Tibial artery (tissue), 4 donors: Measurements from ENCODE around the gene KCNN2.

Experiments
- DNase-seq, 2 donors: peaks; one replicate each; pipeline ENCODE4 v3.0.0-alpha.2; 2019
- H3K27ac ChIP-seq, 2 donors: fragments of 200-600 bp; sonication (generic) in 1 of 2; 1 replicate in 1 of 2; 2 replicates in 1 of 2; pipeline ENCODE4 v1.5.1; 2018 to 2019; ENCODE audit warnings: mild to moderate bottlenecking in 1 of 2
- H3K27me3 ChIP-seq, 2 donors: fragments of 200-600 bp; sonication (generic) in 1 of 2; one replicate each; pipeline versions ENCODE4 v1.5.1 to v1.6.0; 2016 to 2019
- H3K36me3 ChIP-seq, 3 donors: fragments of 200-600 bp; sonication (generic) in 2 of 3; one replicate each; pipeline ENCODE4 v1.5.1; 2016 to 2019; ENCODE audit warnings: mild to moderate bottlenecking in 2 of 3
- H3K4me1 ChIP-seq, 4 donors: fragments of 200-600 bp; sonication (generic) in 2 of 4; 1 replicate in 3 of 4; 2 replicates in 1 of 4; pipeline ENCODE4 v1.5.1; 2016 to 2019
- H3K4me3 ChIP-seq, 2 donors: fragments of 200-600 bp; sonication (generic) in 1 of 2; 1 replicate in 1 of 2; 2 replicates in 1 of 2; pipeline ENCODE4 v1.5.1; 2018 to 2019; ENCODE audit warnings: mild to moderate bottlenecking in 2 of 2
- H3K9me3 ChIP-seq, 3 donors: fragments of 200-600 bp; sonication (generic) in 1 of 3; one replicate each; pipeline ENCODE4 v1.5.1; 2016 to 2019
- CTCF ChIP-seq, 2 experiments: fragments of 200-600 bp in 1 of 2; fragments of 450-650 bp in 1 of 2; IDR thresholded peaks; one replicate each; pipeline ENCODE4 v1.5.1; 2017 to 2019; ENCODE audit warnings: antibody characterized with exemption in 2 of 2, mild to moderate bottlenecking in 1 of 2, moderate library complexity in 1 of 2
- intact Hi-C: fragments of 100-400 bp; cut with DNase I; formaldehyde crosslinking; loops from one replicate; pipeline ENCODE4 v1.15.0; 2023; ENCODE audit warnings: low total_unique reads

Gene KCNN2

GRCh38 chr5:114402206-114402605, 40.3 kb downstream of the KCNN2 start:
- H3K4me1 ChIP-seq: no peaks in the 10 kb centered on the region
- no peak overlapping the region for H3K27ac ChIP-seq
- no peaks in the 10 kb centered on the region for H3K36me3 ChIP-seq
- H3K4me3 ChIP-seq: no peak overlapping the region
- intact Hi-C loops: no loop called here
- H3K9me3 ChIP-seq: peaks cover 0 to 6% (median 0%) of the 10 kb centered on the region in 3 donors
- no peaks in the 10 kb centered on the region for H3K27me3 ChIP-seq
- TF ChIP-seq CTCF (IDR thresholded peaks at IDR 0.05): no peak
- DNase-seq: no peak

GRCh38 chr5:114407783-114408182, 45.9 kb downstream of the KCNN2 start:
- Histone ChIP-seq H3K27me3 (no peaks in the 10 kb centered on the region), H3K36me3 (no peaks in the 10 kb centered on the region), H3K4me3 (no peak overlapping the region), H3K4me1 (no peaks in the 10 kb centered on the region), H3K9me3 (no peaks in the 10 kb centered on the region), H3K27ac (no peak overlapping the region)
- intact Hi-C loops: no loop called here
- no peak for DNase-seq
- TF ChIP-seq CTCF (IDR thresholded peaks at IDR 0.05): no peak

GRCh38 chr5:114408847-114409246, 47.0 kb downstream of the KCNN2 start:
- Histone ChIP-seq H3K27me3 (no peaks in the 10 kb centered on the region), H3K4me1 (no peaks in the 10 kb centered on the region), H3K9me3 (no peaks in the 10 kb centered on the region), H3K27ac (no peak overlapping the region), H3K4me3 (no peak overlapping the region), H3K36me3 (no peaks in the 10 kb centered on the region)
- no peak for TF ChIP-seq CTCF (IDR thresholded peaks at IDR 0.05)
- no peak for DNase-seq
- intact Hi-C loops: no loop called here

GRCh38 chr5:114411380-114411931, 49.6 kb downstream of the KCNN2 start:
- Histone ChIP-seq H3K36me3 (no peaks in the 10 kb centered on the region), H3K9me3 (no peaks in the 10 kb centered on the region), H3K4me3 (no peak overlapping the region), H3K27ac (no peak overlapping the region), H3K4me1 (no peaks in the 10 kb centered on the region), H3K27me3 (no peaks in the 10 kb centered on the region)
- no peak for TF ChIP-seq CTCF (IDR thresholded peaks at IDR 0.05)
- intact Hi-C loops: no loop called here
- DNase-seq: no peak

- no peak overlapping the region for H3K4me3 ChIP-seq
- H3K27ac ChIP-seq: no peak overlapping the region
- no peaks in the 10 kb centered on the region for H3K27me3 ChIP-seq
- no peak for DNase-seq
- intact Hi-C loops: no loop called here
- H3K9me3 ChIP-seq: no peaks in the 10 kb centered on the region
- TF ChIP-seq CTCF (IDR thresholded peaks at IDR 0.05): no peak
- H3K4me1 ChIP-seq: no peaks in the 10 kb centered on the region
- no peaks in the 10 kb centered on the region for H3K36me3 ChIP-seq
Observed at GRCh38 chr5:114412510-114413171, 50.8 kb downstream of the KCNN2 start.
